Activated CD8-positive, alpha-beta memory T cell treated with anti-CD3 and anti-CD28 coated beads, Interleukin-2, amount 50 U/mL, for 1 hour (primary cell): ENCODE measurements around the gene TIMM44.
"Not testable (repeated sequence)": the region's sequence is repeated elsewhere in the genome, so short reads cannot be mapped to it uniquely, and the experiment has no call there.

Source experiments
- DNase-seq: peaks from one replicate; pipeline ENCODE4 v3.0.0-alpha.2; 2020; ENCODE audit errors: extremely low read depth

Gene TIMM44

DNA sequence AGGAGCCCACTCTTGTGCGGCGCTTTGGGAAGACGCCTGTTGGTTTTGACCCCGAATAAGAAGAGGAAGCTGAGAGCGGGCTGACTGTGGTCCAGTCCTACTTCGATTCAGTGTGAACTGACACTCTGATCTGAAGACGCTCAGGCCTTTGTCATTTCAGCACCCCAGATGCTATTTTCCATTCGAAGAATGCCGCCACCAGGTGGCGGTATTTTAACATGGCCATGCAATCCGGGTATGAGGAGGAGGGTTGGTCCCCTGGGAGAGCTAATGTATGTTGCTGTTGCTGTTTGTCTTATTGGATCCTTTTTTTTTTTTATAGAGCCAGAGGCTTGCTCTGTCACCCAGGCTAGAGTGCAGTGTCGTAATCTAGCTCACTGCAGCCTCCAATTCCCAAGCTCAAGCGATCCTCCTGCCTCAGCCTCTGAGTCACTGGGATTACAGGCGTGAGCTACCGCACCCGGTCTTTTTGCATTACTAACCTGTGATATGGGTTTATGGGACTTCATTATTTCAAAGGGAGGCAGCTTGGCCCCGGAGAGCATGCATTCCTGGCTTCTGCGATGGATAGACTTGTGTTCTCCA is 803 bp upstream of the TIMM44 start:
- DNase-seq = peak; percentile 47

DNA sequence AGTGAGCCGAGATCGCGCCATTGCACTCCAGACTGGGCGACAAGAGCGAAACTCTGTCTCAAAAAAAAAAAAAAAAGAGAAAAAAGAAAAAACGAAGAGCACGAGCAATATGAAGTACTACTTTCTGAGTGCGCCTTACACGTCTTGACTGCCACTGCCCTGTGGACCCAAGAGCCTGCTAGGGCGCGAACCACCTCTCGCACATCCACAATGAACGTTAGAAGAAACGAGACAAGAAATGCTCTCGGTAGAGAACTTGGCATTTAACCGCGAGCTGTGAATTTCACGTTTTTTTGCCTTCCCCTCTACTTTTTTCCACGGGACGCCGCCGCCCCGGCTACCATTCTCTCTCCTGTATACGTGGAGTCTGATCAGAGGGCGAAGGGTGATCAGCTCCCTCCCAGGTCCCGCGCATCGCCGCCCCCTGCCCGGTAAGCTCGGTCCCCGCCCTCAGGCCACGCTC is 454 bp downstream of the TIMM44 start:
- no peak for DNase-seq

DNA sequence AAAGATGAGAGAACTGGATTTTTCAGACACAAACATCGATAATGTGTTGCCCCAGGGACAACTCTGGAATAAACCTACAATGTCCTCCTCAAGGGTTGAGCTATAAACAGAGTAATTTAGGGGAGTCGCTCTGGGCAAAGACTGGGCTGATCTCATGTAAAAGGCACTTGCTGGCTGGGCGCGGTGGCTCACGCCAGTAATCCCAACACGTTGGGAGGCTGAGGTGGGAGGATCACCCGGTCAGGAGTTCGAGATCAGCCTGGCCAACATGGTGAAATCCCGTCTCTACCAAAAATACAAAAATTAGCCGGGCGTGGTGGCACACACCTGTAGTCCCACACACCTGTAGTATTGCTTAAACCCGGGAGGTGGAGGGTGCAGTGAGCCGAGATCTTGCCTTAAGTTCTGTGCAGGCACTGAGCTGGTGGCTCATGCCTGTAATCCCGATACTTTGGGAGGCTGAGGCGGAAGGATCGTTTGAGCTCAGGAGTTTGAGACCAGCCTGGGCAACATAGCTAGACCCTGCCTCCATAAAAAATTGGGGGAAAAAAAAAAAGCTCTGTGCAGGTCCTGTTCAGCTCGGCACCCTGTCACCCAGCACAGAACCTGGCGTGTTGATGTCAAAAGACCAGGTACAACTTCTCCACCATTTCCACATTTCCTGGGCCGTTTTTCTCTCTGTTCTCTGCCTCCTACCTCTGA is 1.4 kb downstream of the TIMM44 start:
- no peak for DNase-seq

DNA sequence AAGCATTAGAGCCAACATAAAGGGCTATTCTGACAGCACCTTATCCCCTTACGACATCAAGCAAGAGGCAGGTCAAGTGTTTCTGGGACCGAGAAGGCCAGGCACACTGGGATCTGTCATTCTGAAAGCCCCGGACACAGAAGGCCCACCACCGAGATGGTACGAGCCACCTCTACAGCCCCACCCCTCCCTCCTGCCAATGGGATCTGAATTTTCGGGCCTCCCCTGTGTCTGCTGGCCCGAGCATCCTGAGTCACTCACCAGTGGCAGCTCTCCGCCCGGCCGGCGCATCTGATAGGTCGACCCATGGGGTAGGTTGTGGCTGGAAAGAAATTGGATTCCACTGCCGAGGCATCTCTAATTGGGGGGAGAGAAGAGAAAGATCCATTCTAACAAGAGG is 2.6 kb downstream of the TIMM44 start:
- no peak for DNase-seq

DNA sequence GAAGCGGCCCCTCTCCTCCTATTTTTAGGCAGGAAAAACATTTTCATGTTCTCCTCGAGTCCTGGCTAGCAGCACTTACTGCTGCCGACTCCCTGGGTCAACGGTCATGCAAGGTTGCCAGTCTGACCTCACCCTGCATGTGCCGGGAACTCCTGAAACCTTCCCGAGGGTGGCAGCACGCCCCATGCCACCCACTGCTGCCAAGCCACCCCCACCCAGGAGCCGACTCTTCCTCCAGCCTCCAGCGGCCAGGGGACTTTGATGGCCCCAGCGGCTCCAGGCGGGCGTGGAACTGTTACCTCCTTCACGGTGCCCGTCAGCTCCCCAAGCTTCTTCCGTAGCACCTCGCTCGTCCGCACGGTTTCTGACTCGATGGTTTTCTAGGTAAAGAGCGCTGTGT is 8.7 kb downstream of the TIMM44 start:
- no peak for DNase-seq

DNA sequence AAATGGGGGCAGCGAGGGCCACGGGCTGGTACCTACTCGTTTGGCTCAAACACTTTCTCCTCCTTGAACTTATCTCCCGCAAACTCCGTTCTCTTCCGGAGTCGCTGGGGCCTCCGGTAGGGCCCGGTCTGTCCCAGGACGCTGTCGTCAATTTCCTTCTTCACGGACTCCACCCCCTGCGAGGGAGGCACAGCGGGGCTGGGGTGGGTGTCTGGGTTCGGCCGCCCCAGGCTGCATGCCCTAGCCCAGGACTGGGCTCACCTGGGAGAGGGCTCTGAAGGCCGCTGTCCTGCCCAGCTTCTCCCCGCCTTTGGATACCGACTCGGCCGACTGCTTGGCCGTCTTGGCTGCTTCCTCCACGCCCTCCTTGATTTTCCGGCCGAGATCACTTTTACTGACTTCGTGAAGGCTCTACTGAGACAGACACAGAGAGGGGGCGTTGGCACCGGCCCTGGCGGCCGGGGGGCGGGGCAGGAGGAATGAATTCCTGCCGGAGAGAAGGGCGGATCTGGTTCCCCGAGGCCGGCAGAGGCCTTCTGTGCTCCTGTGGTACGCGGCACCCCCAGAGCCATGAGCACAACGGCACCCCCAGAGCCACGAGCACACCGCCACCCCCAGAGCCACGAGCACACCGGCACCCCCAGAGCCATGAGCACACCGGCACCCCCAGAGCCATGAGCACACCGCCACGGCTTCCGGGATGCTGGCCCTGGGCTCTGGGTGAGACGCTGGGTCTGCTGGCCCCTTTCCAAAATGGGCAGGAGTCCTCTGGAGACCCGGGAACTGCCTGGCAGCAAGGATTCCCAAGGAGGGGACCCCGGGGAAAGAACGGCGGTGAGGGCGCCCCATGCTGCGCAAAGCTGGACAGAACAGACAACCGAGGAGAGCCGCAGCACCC is 9.4 kb downstream of the TIMM44 start:
- DNase-seq = no peak

DNA sequence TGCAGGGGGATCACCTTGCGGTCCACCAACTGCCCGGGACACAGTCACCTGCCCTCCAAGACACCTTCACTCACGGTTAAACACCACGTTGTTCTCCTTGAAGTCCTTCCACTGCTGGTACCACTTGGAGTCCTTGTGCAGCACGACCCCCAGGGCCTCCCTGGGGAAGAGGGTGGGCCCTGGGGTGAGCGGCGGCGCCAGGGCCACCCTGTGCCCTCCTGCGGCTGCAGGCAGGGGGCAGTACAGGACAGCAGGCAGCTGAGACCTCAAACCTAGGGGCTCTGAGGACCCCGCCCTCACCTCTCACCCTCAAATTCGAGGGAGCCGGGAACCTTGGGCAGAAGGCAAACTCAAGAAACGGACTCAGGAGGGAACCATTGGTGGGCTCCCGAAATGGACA is 10.1 kb downstream of the TIMM44 start:
- DNase-seq = no peak

DNA sequence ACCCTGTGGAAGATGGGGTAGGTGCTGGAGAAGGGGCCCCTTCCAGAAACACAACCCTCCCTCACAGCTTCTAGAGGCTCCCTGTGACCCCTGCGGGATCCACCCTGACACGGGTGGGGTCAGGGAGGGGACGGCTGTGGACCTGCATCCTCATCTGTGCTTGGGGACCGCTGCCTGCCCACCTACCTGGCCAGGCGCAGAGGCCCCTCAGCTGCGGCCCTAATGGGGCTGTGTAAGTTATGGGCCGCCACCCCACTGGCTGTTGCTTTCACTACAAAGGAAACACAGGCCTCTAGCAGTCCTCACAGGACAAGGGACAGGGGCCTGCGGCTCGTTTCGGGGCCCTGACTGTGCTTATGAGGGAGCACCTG is 10.6 kb downstream of the TIMM44 start:
- DNase-seq = no peak

DNA sequence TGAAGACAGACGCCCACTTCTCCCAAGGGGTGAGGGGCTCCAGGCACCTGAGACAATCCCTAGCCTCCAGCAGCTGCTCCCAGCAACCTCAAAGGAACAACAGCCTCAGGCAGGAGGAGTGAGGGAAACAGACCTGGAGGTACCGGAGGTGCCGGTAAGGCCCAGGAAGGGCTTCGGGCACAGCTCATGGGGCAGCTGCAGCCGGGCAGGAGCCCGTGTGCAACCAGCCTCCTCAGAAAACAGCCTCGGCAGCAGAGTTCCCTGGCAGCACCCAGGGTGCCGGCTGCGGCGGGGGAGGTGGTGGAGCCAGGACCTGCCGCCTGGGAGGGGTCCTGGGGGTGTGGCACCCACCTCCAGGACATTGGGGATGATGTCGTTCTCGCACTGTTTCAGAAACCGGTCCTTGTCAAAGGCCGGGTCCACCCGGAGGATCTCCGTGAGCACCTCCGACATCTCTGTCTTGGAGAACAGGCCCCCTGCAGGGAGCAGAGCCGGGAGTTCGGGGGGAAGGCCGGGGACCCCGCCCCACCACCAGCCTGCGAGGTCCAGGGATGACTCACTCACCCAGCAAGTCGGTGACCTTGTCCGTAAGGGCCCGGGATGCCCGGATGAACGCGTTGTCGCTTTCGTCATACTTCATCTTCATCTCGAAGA is 11.1 kb downstream of the TIMM44 start:
- DNase-seq = no peak

DNA sequence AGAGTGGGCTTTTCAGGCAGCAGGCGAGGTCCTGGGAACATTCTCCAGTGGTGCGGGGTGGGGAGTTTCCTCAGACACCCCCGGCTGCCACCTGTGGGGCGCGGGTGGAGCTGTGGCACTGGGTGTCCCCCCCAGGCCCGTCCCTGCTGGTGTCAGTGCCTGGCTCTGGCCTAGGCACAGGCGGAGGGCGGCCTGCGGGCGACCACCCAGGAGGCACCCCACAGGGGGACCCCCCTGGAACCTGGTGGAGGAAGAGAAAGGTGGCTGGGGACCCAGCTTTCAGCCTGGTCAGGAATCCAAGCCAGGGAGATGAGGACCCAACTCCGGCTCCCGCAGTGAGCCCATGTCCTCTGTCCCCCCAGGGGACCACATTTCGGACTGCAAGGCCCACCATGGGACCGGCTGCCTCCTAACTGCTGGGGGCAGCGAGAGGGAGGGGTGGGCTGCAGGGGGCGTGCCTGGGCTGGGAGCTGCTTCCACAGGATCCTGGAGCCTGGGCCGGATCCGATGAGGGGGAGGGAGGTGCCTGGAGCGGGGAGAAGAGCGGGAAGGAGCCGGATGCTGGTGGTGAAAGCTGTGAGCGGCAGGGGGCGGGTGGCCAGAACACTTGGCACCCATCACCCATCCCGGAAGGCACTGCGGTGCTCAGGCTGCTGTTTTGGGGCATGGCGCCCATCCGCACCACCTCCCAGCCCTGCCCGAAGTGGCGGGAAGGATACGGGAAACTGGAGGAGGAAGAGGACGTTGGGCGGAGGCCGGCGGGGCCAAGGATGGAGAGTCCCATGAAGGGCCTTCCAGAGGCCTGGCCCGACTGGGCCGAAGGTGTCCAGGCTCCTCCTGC is 12.0 kb downstream of the TIMM44 start:
- DNase-seq = no peak

DNA sequence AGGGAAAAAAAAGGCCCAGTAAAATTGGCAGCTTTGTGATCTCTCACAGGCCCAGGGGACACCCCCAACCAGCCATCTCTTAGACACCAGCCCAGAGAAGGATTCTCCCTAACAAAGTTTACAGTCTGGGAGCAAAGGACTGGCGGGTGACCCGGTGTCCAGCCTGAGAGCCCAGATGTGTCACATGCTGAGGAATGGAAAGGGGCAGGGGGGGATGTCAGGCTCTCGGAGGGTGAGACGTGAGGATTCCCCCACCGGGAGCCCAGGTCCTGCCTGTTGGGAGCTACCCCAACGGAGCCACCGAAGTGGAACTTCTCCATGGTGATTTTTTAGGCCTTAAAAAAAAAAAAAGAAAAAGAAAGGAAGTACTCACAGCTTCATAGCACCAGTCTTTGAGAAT is 12.7 kb downstream of the TIMM44 start:
- DNase-seq = no peak

DNA sequence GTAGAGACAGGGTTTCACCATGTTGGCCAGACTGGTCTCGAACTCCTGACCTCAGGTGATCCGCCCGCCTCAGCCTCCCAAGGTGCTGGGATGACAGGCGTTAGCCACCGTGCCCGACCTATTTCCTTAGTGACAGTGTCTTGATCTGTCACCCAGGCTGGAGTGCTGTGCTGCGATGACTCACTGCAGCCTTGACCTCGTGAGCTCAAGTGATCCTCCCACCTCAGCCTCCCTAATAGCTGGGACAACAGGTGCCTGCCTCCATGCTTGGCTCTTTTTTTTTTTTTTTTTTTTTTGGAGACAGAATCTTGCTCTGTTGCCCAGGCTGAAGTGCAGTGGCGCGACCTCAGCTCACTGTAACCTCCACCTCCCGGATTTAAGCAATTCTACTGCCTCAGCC is 13.4 kb downstream of the TIMM44 start:
- DNase-seq = not testable (repeated sequence)

DNA sequence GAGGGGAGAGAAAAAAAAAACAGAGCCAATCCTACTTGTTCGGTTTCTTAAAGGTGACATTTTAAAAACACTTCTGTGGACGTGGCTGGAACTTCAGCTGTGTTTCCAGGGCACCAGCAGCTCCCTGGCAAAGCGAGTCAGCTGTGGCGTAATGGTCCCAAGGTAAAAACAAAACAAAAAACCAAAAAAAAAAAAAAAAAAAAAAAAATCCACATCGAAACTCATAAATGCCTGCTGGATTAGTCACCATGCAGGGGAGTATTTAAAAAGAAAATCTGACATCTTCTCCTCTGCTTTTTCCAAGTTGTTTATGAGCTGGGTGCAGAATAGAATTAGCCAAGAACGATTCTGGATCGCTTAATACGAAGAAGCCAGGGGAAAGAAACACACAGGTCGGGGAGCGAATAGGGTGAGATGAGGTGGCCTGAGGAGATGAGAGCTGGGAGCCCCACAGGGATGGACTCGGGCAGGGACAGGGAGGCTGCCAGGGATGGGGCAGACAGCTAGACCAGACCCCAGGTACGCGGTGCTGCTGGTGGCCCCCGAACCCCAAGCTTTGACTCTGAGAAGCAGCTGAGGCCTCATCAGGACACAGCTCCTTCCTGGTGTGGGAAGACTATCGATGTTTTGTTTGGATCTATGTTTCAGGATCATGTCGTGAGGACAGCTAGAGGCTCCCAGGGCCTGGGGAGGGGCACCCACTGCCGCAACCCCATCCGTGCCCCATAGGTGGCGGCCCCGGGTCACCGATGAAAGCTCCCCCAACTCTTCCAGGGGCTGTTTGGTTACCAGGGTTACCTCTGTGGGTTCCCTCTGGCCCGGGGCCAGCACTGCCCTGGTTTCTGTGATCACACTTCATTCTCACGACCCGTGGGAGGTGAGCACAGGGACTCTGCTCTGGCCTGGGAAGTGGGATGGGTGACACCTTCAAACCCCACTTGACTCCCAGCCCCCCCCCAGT is 14.4 kb downstream of the TIMM44 start:
- peak; percentile 57 for DNase-seq

DNA sequence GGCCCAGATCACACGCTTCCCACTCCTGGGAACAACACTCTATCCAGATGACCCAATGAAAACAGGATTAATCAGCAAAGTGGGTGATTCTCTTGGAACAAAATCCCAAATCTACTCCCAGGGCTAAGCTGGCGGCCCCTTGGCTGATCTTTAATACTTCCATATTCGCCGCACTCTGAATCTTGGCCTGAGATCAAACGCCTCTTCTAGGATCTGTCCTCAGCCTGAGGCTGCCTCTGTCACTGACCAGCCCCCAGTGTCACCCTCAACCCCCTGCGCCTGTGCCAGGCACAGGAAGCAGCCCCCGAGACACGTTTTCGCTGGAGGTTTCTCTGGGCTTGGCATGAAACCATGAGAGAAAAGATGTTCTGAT is 15.1 kb downstream of the TIMM44 start:
- no peak for DNase-seq

DNA sequence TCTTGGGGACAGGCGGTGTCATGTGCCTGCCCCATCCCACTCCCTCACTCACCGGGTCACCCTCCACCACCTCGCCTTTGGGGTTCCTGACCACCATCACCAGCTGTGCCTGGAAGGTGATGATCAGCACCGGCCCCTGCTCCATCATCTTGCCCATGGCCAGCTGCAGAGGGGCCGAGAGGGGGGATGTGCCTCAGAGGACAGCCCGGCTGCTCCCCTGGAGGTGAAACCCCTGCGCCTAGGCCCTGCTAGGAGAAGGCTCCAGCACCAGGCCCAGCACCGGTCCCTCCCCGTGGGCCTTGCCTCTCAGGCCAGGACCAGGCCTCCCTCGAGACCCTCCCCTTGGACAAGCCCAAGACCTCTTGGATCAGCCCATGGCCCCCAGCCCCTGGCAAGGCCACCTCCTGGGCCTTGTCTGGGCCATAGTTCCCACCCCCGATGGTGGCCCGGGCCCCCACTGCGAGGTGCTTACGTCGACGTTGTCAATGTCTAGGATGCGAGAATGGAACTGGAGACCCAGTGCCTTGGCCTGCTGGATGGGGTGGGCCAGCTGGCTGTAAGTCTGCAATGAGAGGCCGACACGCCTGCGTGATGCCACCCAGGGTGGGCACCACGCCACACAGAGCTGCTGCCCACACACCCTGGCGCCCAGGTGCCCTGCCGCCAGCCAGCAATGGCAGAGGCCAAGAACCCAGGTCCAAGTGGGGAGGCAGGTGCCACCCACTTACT is 15.7 kb downstream of the TIMM44 start:
- no peak for DNase-seq

DNA sequence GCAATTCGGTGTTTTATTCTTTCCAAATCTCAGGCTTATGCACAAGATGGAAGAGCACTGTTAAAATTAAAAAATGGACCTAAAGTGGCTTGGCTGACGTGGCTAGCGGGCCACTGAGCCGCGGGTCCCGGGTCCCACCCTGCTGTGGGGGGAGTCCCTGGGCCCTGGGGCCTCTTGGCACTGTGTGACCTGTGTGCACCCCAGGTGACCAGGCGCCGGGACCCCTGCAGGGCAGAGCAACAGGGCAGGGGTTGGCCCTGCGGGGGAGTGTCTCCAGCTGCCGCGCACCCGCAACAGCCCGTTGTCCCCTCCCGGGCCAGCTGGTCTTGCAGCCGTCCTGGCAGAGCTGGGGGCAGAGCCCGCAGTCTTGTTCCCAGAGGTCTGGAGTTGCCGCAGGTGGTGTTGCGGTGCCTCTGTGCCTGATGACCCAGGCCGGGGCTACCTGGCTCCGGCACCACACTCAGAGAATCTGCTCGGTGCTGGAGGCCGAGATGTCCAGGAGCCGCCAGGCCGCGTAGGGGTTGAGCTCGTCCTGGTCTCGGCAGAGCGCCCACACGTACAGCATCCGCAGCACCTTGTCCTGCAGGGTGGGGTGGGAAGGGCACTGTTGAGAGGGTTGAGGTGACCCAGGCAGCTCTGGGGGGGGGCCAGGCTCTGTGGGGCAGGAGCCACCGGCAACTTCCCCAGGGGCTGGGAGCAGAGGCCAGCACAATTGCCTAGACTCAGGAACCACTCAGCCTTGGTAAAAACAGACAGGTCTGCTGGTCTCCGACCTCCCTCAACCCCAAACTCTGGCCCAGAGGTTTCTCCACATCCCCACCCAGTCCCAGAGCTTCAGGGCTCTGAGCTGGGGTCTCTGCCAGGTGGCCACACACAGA is 16.5 kb downstream of the TIMM44 start:
- no peak for DNase-seq

DNA sequence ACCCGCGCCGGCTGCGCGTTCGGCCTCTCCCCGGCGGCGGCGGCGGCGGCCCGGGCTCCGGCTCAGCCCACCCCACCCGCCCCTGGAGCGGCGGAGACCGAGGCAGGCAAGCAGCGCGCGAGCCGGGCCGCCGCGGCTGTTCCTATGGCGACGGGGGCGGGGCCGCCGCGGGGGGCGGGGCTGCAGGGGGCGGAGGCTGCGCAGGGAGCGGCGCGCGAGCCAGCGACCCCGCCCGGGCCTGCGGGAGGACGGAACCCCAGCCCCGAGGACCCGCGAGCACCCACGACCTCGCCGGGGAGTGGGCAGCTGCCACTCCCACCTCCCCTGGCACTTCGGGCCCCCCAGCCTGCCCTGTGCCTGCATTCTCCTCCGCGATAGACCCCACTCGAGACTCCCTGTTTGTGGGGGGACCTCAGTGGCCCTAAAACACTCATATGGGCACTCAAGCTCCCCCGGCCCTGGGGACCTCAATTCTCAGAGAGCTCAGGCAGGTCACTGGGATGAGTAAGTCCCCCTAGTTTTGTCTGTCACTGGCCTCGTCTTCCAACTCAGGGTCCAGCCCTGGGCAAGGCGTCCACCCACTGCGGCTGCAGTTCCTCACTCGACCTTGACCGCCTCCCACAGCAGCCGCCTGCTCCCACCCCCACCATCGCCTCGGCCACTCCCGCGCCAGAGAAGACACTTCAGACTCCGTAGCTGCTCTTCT is 17.3 kb downstream of the TIMM44 start, which contains the start of gene CTXN1:
CTXN1 (minus strand) TSS at position 115 of the 706 bp plus-strand sequence. CDS start 597 bp downstream, outside the sequence.
- no peak for DNase-seq
